T-helper 2 cell (primary cell): ENCODE measurements around the gene GRAP2.
"Not testable (repeated sequence)": the region's sequence is repeated elsewhere in the genome, so short reads cannot be mapped to it uniquely, and the experiment has no call there.

ENCODE experiments used
- DNase-seq, 5 experiments: peaks; one replicate each; pipeline versions ENCODE4 v3.0.0 to v3.0.0-alpha.2; 2012 to 2022

The GRAP2 gene

DNA sequence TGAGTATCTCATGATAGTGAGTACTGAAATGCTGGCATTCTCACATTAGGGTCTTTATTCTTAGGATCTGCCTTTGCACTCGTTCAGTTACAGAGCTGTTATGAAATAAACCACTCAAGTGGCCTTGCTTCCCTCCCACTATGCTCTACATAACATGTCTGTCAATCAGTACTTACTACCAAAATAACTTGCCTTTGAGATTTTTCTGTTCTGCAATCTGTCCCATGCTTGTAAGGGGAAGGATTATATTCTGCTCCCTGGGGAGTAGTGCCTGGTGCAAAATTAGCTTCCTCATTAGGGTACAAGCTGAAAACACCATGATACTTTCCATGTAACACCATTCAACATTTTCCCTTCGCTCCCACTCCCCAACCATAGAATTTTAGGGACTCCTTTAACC, 1.9 kb upstream of the GRAP2 start:
- DNase-seq, result no peak

DNA sequence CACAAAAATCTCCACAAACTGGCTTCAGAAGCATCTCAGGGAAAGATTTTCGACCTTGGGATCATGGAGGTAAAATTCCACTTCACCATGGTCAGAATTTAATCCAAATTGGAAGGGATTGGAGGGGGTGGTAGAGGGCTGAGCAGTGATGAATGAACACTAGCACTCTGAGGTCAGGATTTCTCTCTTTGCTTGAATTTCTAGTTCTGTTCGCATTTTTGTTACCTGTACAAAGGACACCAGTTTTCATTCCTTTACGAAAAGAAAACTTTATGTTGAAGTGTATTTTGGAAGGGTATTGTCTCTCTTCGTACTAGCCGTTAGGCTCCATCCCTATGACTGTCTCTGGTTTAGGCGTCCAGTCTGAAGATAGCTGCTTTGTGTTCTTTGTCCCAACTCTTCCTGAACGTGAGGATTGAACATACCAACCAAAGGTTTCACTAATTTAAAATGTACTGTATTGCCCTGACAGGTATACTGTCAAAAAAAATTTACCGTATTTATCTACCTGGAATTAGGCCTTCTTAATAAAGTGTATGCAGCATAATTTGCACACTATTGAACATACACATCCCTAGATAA, 772 bp downstream of the GRAP2 start:
- DNase-seq, result no peak

DNA sequence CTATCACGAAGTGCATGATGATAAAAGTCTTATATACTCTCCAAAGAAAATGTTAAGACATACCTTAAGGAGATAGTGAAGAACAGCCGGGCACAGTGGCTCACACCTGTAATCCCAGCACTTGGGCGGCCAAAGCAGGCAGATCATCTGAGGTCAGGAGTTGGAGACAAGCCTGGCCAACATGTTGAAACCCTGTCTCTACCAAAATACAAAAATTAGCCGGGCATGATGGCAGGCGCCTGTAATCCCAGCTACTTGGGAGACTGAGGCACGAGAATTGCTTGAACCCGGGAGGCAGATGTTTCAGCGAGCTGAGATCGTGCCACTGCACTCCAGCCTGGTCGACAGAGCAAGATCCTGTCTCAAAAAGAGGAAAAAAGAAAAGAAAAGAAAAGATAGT, 3.1 kb downstream of the GRAP2 start:
- not testable (repeated sequence) for DNase-seq

DNA sequence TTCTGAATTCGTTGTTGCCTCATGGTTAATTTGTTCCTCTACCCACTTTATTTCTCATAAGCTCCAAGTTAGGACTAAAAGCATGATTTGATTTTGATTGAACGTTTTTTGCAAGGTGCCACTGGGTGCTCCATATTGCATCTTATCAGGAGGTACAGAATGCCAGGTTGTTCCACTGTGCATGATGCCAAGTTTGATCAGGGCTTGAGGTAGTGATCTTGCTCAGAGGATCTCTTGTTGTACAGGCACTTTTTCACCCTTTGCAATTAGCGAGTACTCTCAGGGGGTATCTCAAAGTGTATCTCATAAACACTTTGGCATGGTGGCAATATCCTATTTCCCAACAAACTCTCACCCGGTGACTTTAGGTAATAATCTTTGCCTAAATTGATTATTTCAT, 4.0 kb downstream of the GRAP2 start:
- peak in 1 of 5 experiments; percentile 59 for DNase-seq

DNA sequence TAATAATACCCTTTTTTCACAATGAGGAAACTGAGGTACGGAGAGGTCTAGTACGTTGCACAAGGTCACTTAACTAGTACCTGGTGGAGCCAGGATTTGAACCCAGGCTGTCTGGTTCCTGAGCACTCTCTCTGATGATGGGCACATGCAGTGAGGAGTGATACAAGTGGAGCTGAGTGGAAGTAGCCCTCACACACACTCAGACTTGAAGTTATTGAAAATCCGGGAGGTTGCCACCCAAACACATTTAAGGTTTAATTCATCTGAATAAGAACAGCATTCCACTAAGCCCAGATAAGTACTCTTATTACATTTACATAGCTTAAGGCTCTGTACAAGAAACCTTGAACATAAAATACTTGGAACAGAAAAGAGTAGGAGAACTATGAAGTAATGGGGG, 4.8 kb downstream of the GRAP2 start:
- DNase-seq, result peak in 1 of 5 experiments; percentile 60

DNA sequence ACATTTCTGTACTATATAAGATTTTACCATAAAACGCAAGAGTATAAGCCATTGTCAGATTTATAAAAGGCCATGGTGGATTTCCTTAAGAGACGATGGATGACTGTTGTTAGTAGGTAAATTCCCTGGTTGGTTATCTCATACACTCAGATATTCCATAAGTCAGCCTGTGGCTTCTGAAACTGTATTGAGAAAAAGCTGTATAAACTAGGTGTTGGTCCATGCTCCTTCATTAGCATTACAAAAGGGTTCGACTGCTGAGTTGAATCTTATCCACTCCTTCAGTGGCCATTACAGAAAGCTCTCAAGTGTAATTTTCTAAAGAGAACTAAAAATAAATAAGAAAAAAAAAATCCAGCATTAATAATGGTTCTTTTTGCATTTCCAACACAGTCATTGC, 5.3 kb downstream of the GRAP2 start:
- no peak for DNase-seq

DNA sequence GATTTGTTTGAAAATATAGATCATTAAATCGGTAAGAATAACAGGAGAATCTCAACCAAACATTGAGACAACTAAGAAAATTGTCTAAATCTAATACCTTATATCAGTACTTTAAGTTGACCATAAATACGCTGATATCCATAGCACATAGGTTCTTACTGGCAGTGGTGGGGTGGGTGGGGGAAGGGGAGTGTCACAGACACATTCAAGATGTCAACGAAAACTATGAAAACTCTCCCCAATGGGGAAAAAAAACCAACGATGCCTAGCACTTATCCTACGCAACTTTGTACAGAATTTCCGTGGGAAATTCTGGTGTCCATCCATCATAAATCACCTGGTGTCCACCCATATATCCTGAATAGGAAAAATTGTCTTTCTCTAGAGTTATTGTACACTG, 6.2 kb downstream of the GRAP2 start:
- DNase-seq, result peak in 1 of 5 experiments; percentile 66

DNA sequence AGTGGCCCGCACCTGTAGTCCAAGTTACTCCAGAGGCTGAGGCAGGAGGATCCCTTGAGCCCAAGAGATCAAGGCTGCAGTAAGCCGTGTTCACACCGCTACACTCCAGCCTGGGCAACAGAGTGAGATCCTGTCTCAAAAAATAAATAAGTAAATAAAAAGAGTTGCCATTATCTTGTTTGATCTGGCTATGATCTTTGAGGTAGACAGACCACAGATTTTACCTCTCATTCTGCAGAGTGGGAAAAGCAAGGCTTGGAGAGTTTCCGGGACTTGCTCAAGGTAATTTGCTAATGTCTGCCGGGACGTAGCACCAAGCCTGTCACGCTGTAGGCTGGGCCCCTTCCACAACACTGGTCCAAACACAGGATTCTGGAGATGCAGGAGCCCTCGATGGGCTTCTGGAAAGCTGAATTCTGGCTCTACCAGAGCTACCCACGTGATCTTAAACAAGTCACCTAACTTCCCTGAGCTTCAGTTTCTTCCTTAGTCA, 6.8 kb downstream of the GRAP2 start:
- peak in 3 of 5 experiments; percentile 24 to 83 (median 59) for DNase-seq

DNA sequence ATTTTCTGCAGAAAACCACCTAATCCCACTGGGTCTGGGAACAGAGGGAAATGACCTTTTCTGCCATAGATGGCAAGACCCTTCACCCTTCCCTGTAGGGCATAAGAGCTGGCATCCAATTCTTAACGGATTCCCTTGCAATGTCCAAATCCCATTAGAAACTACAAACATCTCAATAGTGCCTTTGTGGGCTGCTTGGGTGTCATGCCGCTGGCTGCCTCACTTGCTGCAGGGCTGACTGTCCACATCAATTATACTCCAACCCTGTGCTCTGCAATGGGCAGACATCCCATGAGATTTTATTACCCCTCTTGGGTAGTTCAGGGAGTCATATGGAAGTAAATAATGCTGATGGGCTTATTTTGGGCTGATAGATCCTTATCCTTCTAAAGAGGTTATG, 7.3 kb downstream of the GRAP2 start:
- no peak for DNase-seq

DNA sequence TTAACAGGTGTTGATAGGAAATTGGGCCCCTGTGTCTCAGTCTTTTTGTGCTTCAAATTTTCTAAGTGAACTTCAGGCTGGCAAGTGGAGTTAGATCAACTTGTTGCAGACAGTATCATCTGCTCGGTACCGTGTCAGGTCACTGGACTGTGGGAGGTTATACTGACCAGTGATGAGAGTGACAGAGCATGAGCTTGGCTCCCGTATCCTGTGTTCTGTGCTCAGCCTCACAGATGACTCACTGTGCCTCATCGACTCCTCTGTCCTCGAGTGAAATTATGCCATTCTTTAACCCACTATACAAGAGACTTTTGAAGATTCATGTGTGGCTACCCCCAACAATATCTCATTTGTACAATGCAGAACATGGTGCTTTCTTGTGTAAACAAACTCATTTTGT, 7.9 kb downstream of the GRAP2 start:
- peak in 1 of 5 experiments; percentile 66 for DNase-seq

DNA sequence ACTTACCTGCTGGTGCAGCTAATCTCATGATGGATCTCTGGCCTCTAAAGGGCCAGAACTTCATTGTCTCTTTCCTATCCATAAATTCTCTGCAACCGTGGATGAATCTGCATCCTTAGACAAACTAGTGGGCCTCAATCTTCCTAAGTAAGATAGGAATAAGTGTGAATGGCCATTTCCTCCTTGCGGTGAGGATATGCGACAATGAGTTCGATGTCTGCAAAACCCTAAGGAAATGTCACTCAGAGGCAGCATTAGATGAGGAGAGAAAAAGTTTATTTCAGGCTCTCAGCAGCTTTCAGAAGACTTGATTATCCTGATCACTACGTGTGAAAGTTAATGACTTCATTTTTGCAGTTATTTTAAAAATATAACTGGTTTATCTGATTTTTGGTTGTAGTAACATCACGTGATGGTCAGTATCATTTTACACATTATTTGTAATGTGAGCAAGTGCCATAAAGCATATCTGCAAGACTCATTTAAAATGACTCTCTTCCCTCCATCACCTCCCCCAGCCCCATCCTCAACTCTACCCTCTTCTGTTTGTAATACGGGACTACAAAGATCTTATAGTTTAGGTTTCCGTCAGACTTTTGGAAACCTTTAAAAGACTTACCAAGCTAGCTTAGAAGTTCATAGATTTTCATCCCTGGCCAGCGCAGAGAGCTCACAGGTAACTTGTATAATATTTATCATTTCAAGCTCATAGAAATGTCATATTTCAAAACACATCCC, 10.2 kb downstream of the GRAP2 start:
- DNase-seq, result peak in 2 of 5 experiments; percentile 34 to 63

DNA sequence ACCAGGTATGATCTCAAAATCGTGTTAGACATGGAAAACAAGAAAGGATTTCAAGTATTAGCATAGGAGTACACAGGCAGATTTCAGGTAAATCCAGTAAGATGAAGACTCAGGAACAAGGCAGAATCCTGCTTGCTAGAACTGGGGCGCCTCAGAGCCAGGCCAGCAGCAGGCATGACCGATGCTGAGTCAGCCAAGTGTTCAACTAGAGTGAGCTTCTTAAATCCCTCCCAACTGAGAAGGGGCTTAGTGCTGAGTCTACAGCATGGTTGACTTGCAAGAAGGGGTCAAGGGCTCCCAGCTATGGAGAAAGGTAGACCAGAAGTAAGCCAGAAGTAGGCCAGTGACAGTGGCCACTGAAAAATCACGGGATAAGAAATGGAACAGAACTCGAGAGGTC, 12.4 kb downstream of the GRAP2 start:
- DNase-seq, result no peak

DNA sequence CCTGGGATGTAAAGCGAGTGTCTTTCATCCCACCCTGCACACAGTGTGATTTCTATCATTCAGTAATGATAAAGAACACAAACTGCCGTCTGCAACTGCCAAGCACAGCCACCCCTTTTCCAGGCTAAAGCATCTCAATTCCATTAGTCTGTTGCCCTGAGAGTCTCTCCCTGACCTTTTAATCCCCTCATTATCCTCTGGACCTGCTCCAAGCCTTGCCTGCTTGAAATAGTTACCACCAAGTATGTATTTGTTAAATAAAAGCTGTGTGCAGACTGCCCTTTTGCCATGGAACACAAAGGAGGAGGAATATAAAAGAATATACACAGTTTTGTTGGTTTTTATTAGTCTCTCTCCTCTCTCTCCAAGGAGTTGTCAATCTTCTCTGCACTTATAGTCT, 13.0 kb downstream of the GRAP2 start:
- no peak for DNase-seq

DNA sequence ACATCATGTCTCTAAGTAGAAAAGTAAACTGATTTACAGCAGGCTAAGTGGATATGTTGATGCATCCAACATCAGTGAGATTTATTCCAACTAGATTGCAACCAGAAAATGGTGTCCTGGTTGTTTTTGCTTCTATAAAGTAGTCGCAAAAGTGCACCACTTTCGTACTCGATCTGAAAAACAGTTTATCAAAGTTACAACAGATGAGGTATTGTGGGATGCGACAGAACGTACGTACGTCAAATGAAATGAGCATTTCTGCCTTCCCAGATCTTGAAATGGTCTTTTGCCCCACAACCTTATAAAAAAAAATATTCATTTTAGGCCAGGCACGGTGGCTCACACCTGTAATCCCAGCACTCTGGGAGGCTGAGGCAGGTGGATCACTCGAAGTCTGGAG, 13.7 kb downstream of the GRAP2 start:
- DNase-seq, result peak in 1 of 5 experiments; percentile 57

DNA sequence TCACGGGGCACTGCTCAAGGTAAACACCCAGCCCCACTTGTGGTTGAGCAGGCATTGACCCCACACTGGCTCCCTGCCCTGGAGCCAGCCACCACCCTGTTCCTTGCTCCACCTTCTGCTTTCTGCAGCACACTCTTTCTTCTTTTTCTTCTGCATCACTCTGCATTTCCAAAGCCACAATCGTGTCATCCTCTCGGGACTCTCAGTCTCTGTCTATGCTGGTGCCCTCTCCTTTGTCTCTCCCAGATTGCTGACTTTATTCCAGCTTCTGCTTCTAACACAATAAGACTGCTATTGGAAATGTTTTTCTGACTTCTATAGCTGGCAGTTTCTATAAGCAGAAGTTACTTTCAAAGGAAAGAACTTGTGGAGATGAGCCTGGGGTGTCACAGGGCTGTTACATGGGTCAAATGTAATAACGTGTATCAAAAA, 14.4 kb downstream of the GRAP2 start:
- no peak for DNase-seq

DNA sequence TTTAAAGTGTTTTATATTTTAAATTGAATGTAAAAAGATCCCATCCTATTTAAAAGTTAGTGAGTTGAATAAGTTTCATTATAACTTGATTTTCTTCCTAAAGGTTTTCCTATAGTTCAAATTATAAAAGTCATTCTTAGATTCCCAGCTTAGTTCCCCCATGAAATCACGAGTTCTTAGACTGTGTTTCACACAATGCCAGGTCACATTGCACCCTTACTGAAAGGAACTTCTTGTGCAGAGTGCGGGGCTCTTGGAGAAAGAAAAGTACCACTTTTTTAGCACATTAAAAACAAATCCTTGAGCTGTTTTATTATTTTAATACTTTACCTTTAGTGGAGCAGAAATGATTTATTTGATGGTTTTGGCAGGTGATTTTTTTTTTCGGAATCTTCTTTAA, 15.6 kb downstream of the GRAP2 start:
- DNase-seq, result no peak

DNA sequence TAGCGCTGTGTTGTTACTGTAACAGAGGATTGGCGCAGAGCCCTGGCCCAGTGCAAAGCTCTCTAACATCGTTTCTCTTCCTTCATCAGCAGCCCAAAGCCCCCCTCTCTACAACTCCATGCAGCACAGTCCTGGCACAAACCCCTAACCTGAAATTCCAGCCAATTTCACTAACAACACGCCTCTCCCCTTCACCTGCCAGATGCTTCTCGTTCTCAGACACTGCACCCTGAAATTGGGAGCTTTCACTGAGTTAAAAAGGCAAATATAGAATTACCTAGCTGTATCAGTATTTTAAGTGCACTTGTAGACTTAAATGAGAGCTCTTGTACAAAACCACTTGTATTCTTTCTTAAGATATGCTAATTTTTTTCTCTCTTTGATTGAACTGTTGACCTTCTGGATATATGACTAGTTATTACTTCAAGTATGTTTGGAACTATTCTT, 16.3 kb downstream of the GRAP2 start:
- DNase-seq, result no peak

DNA sequence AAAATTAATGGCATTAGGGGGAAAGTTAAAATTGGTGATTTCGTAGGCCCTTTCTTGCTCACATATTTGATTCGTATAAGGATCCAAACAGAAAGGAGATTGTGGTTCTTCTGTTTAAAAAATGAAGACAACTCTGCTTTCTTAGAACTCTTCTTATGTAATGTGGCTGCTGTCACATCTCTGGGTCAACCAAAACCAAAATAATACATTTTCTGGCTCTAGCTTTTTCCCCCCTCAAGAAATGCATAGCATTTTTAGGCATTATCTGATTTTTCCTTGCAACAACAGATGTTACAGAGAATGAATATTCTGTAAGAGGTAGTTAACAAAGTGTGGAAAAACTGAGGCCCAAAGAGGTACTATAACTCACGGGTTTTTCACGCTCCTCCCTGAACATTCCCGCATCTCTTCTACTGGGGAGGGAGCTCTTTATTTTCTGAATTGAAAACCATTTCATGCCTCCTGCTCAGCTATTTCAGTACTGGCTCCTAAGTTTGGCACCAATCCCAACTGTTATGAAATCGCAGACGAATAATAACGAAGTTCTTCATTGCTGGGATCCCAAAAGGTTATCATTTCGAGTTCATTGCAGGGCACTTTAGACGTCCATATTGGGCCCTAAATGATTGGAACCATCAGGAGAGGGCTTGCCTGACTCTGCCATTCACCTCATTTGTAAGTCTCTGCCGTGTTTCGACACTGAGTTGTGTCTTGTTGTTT, 17.1 kb downstream of the GRAP2 start:
- DNase-seq, result no peak

DNA sequence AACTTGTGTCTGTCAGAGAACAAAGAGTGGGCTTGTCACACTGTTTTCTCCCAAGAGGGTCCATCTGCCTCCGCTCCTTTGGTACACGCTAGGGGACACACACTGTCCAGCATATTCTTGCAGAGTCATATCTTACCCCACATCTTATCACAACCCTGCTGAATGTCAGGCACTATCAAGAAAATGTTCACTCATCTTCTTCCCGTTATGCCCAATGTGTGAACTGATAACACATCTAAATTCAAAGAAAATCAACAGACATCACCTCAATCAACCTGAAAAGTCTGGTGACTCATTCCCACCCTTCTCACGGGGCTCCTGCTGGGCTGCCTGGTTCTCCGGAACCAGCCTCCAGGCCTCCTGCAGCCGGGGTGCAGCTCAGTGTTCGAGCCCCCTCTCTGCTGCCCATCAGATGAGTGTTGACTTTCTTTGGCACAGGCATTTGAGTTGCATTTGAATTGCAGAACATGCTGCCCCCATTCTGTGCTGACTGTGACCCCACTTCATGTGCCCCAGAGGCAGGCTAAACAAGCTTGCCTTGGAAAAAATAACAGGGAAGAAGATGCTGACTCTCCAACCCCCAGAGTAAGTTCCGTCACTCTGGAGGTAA, 19.4 kb downstream of the GRAP2 start:
- DNase-seq, result peak in 4 of 5 experiments; percentile 39 to 94 (median 62)

DNA sequence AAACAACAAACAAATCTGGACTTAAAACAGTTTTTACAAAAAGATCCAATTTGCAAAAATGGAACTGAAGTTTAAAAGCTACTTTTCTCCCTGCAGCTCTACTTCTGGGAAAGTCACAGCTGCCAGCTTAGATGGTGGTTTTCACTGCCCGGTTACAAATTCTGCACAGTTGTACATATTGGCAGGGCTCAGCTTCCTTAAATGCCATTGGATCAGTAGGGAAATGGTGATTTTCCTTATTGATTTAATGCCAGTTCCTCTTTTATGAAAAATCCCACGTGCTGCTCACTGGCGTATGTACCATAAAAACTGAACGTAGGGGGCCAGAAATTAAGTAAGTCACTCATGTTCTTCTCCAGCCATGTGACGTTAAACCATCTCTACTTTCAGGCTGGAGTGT, 22.8 kb downstream of the GRAP2 start:
- no peak for DNase-seq

DNA sequence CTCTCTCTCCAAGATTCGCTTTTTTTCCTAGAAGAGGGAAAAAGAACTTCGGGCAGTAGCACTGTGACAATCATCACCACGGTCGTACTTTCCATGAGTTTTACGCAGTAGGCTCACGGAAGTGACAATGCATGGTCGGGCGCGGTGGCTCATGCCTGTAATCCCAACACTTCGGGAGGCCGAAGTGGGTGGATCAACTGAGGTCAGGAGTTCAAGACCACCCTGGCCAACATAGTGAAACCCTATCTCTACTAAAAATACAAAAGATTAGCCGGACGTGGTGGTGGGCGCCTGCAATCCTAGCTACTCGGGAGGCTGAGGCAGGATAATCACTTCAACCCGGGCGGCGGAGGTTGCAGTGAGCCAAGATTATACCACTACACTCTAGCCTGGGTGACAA, 23.4 kb downstream of the GRAP2 start:
- DNase-seq, result no peak

DNA sequence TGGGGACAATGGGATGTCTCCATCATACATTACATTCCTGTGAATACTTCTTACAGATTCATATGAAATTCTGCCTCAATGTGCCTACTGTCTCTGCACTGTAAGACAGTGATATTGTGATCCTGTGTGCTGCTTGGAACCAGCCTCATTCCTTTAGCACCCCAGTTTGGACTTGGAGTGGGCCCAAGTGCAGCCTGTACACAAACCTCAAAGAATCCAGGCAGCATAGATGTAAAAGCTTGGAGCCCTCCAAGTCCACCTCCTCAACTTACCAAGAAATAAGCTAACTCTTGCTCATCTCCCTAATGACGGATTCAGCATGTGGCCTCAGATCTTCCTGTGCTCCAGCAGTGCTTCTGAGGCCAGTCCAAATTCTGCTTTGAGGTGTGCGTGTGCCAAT, 24.4 kb downstream of the GRAP2 start:
- no peak for DNase-seq
